Ovary (tissue), 9 donors: ENCODE results near the gene TNS3. TPM values are rescaled to one million over a fixed set of nuclear protein-coding genes. Genes with fewer than 3 reads are reported as not detected.

Experiments used
- DNase-seq, 5 donors: peaks; one replicate each; pipeline ENCODE4 v3.0.0-alpha.2; 2019 to 2020
- H3K27ac ChIP-seq, 2 donors: fragments of 200-600 bp; one replicate each; pipeline versions ENCODE4 v1.5.1 to v1.8.0; 2019 to 2022
- H3K27me3 ChIP-seq: fragments of 200-600 bp; one replicate; pipeline ENCODE4 v1.8.0; 2022
- H3K36me3 ChIP-seq: fragments of 200-600 bp; sonication (generic); one replicate; pipeline ENCODE4 v1.5.1; 2019
- H3K4me1 ChIP-seq: one replicate; pipeline ENCODE4 v1.8.1; 2013; ENCODE audit warnings: mild to moderate bottlenecking, moderate library complexity; ENCODE audit not compliant: insufficient read depth
- H3K4me3 ChIP-seq: fragments of 200-600 bp; sonication (generic); one replicate; pipeline ENCODE4 v1.5.1; 2017
- H3K9me3 ChIP-seq, 2 donors: fragments of 200-600 bp in 1 of 2; sonication (generic) in 1 of 2; one replicate each; pipeline versions ENCODE4 v1.5.1 to v1.8.1; 2013 to 2019; ENCODE audit warnings: mild to moderate bottlenecking in 1 of 2, moderate library complexity in 1 of 2
- EP300 ChIP-seq: sonication (generic); formaldehyde crosslinking; IDR thresholded peaks from one replicate; pipeline ENCODE4 v1.6.1; 2017; ENCODE audit warnings: antibody characterized with exemption
- POLR2A ChIP-seq: fragments of 450-650 bp; IDR thresholded peaks from one replicate; pipeline ENCODE4 v1.6.1; 2017; ENCODE audit warnings: antibody characterized with exemption, mild to moderate bottlenecking, moderate library complexity
- WGBS, 3 donors: extraction: QIAGEN DNeasy Blood & Tissue Kit in 1 of 3; methylation state at CpG; one replicate each; pipeline versions ENCODE4 v1.1.5 to v1.1.7; 2013 to 2017; 5-methylcytosine and 5-hydroxymethylcytosine counted together
- intact Hi-C, 4 donors: fragments of 100-400 bp; cut with DNase I; formaldehyde crosslinking; loops; one replicate each; pipeline versions ENCODE4 v1.11.0 to v1.15.1; 2022 to 2023
- polyA plus RNA-seq, 2 donors: library from polyadenylated mRNA; stranded (reverse); fragments of 200-250 nt in 1 of 2; fragments of 350-450 nt in 1 of 2; fragmentation: Illumina TruSeq in 1 of 2; extraction: RNeasy Lipid Tissue Mini Kit (QIAGEN cat#74804) in 1 of 2; gene quantifications; one replicate each; pipeline ENCODE4 v1.2.3, GENCODE V29; 2013 to 2014
- total RNA-seq, 7 donors: library from RNA; depleted of rRNA in 2 of 7; stranded (reverse); fragments of >200 nt in 2 of 7; fragmentation: NEBNext Ultra II Directional in 3 of 7; extraction: Animal tissue kit (Norgen Biotek cat#: 25700) in 3 of 7; gene quantifications; one replicate each; pipeline versions ENCODE4 v1.1.0 to v1.2.4, GENCODE V29; 2016 to 2023
- TF ChIP-seq, protein P1 (sequence below), 3 donors: fragments of 450-650 bp in 2 of 3; fragments of 200-600 bp in 1 of 3; IDR thresholded peaks; one replicate each; pipeline versions ENCODE4 v1.5.1 to v1.8.0; 2016 to 2022; ENCODE audit warnings: antibody characterized with exemption in 3 of 3, mild to moderate bottlenecking in 1 of 3
- donor health status: DM: no; HTN: no; CAD: no; lungs with moderate emphysema.
- donor health status: DM: no; HTN: no; CAD: no.
- donor health status: Bipolar disorder and iron deficiency.
- donor health status: DM: yes; HTN: yes; CAD: no.
- donor health status: DM: no; HTN: no; CAD: no.
- donor health status: DM: yes; HTN: yes; CAD: no.

Gene TNS3
- total and polyA plus RNA-seq, 9 donors, result 36.6 to 137 (median 91.3) TPM

DNA sequence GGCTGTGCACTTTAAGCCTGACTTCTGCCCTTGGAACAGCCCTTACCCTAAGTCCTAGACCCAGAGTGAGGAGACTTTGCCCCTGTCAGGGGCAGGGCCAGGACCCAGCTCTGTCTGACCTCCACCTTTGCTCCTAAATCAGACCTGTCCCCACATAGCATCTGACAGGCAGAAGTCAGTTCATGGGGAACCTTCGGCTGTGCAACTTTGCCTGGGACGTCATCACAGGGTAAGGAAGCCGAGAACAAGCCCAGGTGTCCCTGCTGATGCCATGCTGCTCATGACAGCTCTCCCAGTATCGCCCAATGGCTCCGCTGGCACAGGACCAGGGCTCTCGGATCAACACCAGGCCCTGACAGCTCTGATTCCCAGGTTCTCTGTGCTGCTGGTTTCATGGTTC, 55.4 kb downstream of the TNS3 start:
- TF ChIP-seq, protein P1, sequence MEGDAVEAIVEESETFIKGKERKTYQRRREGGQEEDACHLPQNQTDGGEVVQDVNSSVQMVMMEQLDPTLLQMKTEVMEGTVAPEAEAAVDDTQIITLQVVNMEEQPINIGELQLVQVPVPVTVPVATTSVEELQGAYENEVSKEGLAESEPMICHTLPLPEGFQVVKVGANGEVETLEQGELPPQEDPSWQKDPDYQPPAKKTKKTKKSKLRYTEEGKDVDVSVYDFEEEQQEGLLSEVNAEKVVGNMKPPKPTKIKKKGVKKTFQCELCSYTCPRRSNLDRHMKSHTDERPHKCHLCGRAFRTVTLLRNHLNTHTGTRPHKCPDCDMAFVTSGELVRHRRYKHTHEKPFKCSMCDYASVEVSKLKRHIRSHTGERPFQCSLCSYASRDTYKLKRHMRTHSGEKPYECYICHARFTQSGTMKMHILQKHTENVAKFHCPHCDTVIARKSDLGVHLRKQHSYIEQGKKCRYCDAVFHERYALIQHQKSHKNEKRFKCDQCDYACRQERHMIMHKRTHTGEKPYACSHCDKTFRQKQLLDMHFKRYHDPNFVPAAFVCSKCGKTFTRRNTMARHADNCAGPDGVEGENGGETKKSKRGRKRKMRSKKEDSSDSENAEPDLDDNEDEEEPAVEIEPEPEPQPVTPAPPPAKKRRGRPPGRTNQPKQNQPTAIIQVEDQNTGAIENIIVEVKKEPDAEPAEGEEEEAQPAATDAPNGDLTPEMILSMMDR (IDR thresholded peaks at IDR 0.05), result no peak
- no peak for TF ChIP-seq POLR2A
- no peak for TF ChIP-seq EP300
- Histone ChIP-seq H3K9me3 (no peaks in the 10 kb centered on the region), H3K36me3 (no peaks in the 10 kb centered on the region), H3K27me3 (no peaks in the 10 kb centered on the region), H3K27ac (no peak overlapping the region), H3K4me3 (no peak overlapping the region), H3K4me1 (peaks cover 5% of the 10 kb centered on the region)
- DNase-seq, result no peak
- intact Hi-C loops, result no loop called here
- WGBS, 3 donors, result 92 to 96% (median 95%) methylated on average over 6 of the region's 6 CpGs

DNA sequence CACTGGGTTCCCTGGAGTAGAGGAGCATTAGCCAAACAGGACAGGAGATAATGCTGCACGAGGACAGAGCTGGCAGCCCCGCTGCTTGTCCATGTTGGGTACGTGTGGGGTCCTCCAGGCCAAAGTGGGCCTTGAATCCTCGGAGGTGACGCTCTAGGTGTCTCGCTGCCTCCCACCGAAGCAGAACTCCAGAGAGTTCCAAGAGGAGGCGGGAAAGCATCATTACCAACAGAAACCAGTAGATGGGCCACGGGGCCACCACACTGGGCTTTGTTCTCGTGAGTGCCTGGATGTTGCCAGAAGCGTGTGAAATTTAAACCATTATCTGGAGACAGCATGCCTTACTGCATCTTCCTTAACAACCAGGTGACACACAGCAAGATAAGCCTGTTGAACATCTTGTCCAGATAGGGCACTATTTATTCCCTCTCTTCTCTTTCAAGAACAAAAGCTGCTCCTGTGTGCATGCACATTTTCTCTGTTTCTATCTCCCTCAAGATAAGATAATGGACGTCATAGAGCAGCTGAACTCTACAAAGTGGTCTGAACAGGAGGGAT, 56.8 kb downstream of the TNS3 start:
- no peak for DNase-seq
- H3K36me3 ChIP-seq, result no peaks in the 10 kb centered on the region
- H3K9me3 ChIP-seq, result no peaks in the 10 kb centered on the region
- H3K27me3 ChIP-seq, result no peaks in the 10 kb centered on the region
- no peak overlapping the region for H3K27ac ChIP-seq
- no peak for TF ChIP-seq EP300
- TF ChIP-seq, protein P1 (IDR thresholded peaks at IDR 0.05), result no peak
- TF ChIP-seq POLR2A, result no peak
- whole genome bisulfite sequencing, 3 donors, result 76 to 85% (median 78%) methylated on average over 12 of the region's 12 CpGs
- intact Hi-C loops, result no loop called here
- H3K4me1 ChIP-seq, result peaks cover 12% of the 10 kb centered on the region
- no peak overlapping the region for H3K4me3 ChIP-seq

DNA sequence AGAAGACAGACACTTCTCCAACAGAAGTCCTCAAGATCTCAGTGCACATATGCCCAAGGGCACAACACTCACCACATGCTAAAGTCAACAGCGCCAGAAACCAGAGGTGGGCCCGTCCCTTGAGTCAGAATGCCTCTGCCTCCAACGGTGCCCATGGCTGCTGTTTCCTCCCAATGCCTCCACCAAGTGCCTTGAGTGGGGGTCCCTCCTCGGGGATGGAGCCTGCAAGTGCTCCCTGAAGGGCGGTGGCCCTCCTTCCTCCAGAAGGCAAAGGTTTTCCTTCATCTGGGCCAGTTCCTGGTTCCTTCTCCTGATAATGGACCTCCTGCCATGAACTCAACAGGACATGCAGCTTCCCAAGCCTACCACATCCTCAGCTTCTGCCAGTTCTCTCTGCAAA, 58.5 kb downstream of the TNS3 start:
- TF ChIP-seq, protein P1 (IDR thresholded peaks at IDR 0.05), result no peak
- no peak for TF ChIP-seq EP300
- no peak for TF ChIP-seq POLR2A
- H3K4me1 ChIP-seq, result peaks cover 22% of the 10 kb centered on the region
- no peaks in the 10 kb centered on the region for H3K27me3 ChIP-seq
- intact Hi-C loops, result no loop called here
- no peak overlapping the region for H3K27ac ChIP-seq
- no peaks in the 10 kb centered on the region for H3K36me3 ChIP-seq
- DNase-seq, result no peak
- H3K9me3 ChIP-seq, result no peaks in the 10 kb centered on the region
- H3K4me3 ChIP-seq, result no peak overlapping the region
- WGBS, 3 donors, result 88 to 97% (median 95%) methylated on average over 5 of the region's 5 CpGs

DNA sequence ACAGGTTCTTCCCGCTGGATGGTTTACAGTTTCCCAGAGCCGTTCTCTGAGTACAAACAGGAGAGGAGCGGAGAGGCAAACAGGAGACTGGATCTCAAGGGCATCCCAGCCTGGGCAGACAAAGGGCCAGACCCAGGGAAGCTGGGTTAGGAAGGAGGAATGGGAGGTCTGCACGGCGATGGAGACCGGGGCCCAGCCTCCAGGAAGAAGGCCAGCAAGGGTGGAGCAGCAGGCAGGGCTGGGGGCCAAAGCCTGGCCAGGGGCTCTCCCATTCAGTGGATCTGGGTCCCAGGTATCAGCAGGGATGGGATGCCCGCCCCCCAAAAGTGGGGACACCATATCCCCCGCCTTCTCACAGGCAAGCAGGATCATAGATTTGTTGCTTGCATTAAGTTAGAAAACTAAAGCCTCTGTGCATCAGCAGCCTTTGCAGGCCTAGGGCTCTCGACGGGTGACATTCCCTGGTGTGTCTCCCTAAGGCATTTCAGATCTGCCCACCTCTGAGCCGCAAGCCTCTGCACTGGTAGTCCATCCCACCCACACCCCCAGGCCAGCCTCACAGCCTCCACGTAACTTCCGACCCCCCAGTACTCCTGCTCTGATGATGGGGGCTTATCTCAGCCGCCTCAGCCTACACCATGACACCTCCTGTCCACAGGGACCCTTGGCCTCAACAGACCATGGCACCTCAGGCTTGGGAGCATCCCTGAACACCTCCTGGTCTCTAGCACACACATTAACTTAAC, 59.9 kb downstream of the TNS3 start:
- intact Hi-C loops, result no loop called here
- no peak for DNase-seq
- H3K27me3 ChIP-seq, result no peaks in the 10 kb centered on the region
- 87 to 93% (median 90%) methylated on average over 13 to 14 of the region's 14 CpGs for WGBS, 3 donors
- TF ChIP-seq EP300 (no peak), POLR2A (no peak)
- TF ChIP-seq, protein P1 (IDR thresholded peaks at IDR 0.05), result no peak
- no peak overlapping the region for H3K4me3 ChIP-seq
- H3K4me1 ChIP-seq, result peaks cover 25% of the 10 kb centered on the region
- no peaks in the 10 kb centered on the region for H3K36me3 ChIP-seq
- H3K9me3 ChIP-seq, result no peaks in the 10 kb centered on the region
- peak overlapping the region; percentile 33 to 38 for H3K27ac ChIP-seq
